ENCODE measurements around the gene TNRC6C.
"Not testable (repeated sequence)": the region's sequence is repeated elsewhere in the genome, so short reads cannot be mapped to it uniquely, and the experiment has no call there.

Gene TNRC6C

GRCh38 chr17:78069695-78070094, 111.2 kb downstream of the TNRC6C start:
- H3K27ac ChIP-seq, result no peak overlapping the region
- DNase-seq (ENCODE audit: low read depth, low spot score), result no peak

GRCh38 chr17:78072961-78073360, 114.5 kb downstream of the TNRC6C start:
- no peak for DNase-seq (ENCODE audit: low read depth, low spot score)
- no peak overlapping the region for H3K27ac ChIP-seq

GRCh38 chr17:78075011-78075410, 116.5 kb downstream of the TNRC6C start:
- H3K27ac ChIP-seq, result no peak overlapping the region
- no peak for DNase-seq (ENCODE audit: low read depth, low spot score)

GRCh38 chr17:78075545-78075944, 117.0 kb downstream of the TNRC6C start:
- DNase-seq (ENCODE audit: low read depth, low spot score), result no peak

GRCh38 chr17:78079253-78079652, 120.8 kb downstream of the TNRC6C start:
- no peak overlapping the region for H3K27ac ChIP-seq

More at GRCh38 chr17:78075545-78075944, 117.0 kb downstream of the TNRC6C start:
- no peak overlapping the region for H3K27ac ChIP-seq

GRCh38 chr17:78081551-78081950, 123.0 kb downstream of the TNRC6C start:
- H3K27ac ChIP-seq, result no peak overlapping the region
- no peak for DNase-seq (ENCODE audit: low read depth, low spot score)

More at GRCh38 chr17:78079253-78079652, 120.8 kb downstream of the TNRC6C start:
- DNase-seq (ENCODE audit: low read depth, low spot score), result no peak

- DNase-seq (ENCODE audit: low read depth, low spot score); H3K27ac ChIP-seq: not testable (repeated sequence)
Observed at GRCh38 chr17:78082355-78082872, 123.9 kb downstream of the TNRC6C start.

GRCh38 chr17:78082988-78083387, 124.5 kb downstream of the TNRC6C start:
- DNase-seq (ENCODE audit: low read depth, low spot score), result no peak
- no peak overlapping the region for H3K27ac ChIP-seq

- H3K27ac ChIP-seq, result no peak overlapping the region
- no peak for DNase-seq (ENCODE audit: low read depth, low spot score)
Observed at GRCh38 chr17:78086740-78087139, 128.2 kb downstream of the TNRC6C start.

- DNase-seq (ENCODE audit: low read depth, low spot score), result no peak
- no peak overlapping the region for H3K27ac ChIP-seq
Observed at GRCh38 chr17:78088529-78088928, 130.0 kb downstream of the TNRC6C start.

GRCh38 chr17:78089576-78090281, 131.2 kb downstream of the TNRC6C start:
- no peak for DNase-seq (ENCODE audit: low read depth, low spot score)

GRCh38 chr17:78092794-78093324, 134.4 kb downstream of the TNRC6C start:
- DNase-seq (ENCODE audit: low read depth, low spot score), result no peak
- H3K27ac ChIP-seq, result no peak overlapping the region

More at GRCh38 chr17:78089576-78090281, 131.2 kb downstream of the TNRC6C start:
- no peak overlapping the region for H3K27ac ChIP-seq

GRCh38 chr17:78095035-78095434, 136.5 kb downstream of the TNRC6C start:
- DNase-seq (ENCODE audit: low read depth, low spot score), result no peak
- H3K27ac ChIP-seq, result no peak overlapping the region

- no peak for DNase-seq (ENCODE audit: low read depth, low spot score)
- H3K27ac ChIP-seq, result no peak overlapping the region
Observed at GRCh38 chr17:78096093-78096492, 137.6 kb downstream of the TNRC6C start.

- no peak overlapping the region for H3K27ac ChIP-seq
- no peak for DNase-seq (ENCODE audit: low read depth, low spot score)
Observed at GRCh38 chr17:78101112-78101511, 142.6 kb downstream of the TNRC6C start.

- DNase-seq (ENCODE audit: low read depth, low spot score), result no peak
- H3K27ac ChIP-seq, result no peak overlapping the region
Observed at GRCh38 chr17:78101542-78101941, 143.0 kb downstream of the TNRC6C start.

GRCh38 chr17:78103311-78103710, 144.8 kb downstream of the TNRC6C start:
- H3K27ac ChIP-seq, result no peak overlapping the region
- DNase-seq (ENCODE audit: low read depth, low spot score), result no peak

- no peak overlapping the region for H3K27ac ChIP-seq
- no peak for DNase-seq (ENCODE audit: low read depth, low spot score)
Observed at GRCh38 chr17:78104540-78104941, 146.0 kb downstream of the TNRC6C start.

GRCh38 chr17:78105101-78105500, 146.6 kb downstream of the TNRC6C start:
- H3K27ac ChIP-seq, result no peak overlapping the region
- DNase-seq (ENCODE audit: low read depth, low spot score), result no peak

GRCh38 chr17:78105551-78105950, 147.0 kb downstream of the TNRC6C start:
- no peak for DNase-seq (ENCODE audit: low read depth, low spot score)
- no peak overlapping the region for H3K27ac ChIP-seq

GRCh38 chr17:78106211-78106610, 147.7 kb downstream of the TNRC6C start:
- H3K27ac ChIP-seq, result no peak overlapping the region
- DNase-seq (ENCODE audit: low read depth, low spot score), result no peak

- H3K27ac ChIP-seq, result no peak overlapping the region
Observed at GRCh38 chr17:78107457-78107856, 149.0 kb downstream of the TNRC6C start.

More at GRCh38 chr17:78107457-78107856, 149.0 kb downstream of the TNRC6C start:
- no peak for DNase-seq (ENCODE audit: low read depth, low spot score)
